ENCODE data around the gene KPTN.

KPTN gene

GRCh38 chr19:47430041-47430802, 53.8 kb downstream of the KPTN start:
- no peak for DNase-seq

- DNase-seq: no peak
Observed at GRCh38 chr19:47429140-47429793, 54.8 kb downstream of the KPTN start.

DNA sequence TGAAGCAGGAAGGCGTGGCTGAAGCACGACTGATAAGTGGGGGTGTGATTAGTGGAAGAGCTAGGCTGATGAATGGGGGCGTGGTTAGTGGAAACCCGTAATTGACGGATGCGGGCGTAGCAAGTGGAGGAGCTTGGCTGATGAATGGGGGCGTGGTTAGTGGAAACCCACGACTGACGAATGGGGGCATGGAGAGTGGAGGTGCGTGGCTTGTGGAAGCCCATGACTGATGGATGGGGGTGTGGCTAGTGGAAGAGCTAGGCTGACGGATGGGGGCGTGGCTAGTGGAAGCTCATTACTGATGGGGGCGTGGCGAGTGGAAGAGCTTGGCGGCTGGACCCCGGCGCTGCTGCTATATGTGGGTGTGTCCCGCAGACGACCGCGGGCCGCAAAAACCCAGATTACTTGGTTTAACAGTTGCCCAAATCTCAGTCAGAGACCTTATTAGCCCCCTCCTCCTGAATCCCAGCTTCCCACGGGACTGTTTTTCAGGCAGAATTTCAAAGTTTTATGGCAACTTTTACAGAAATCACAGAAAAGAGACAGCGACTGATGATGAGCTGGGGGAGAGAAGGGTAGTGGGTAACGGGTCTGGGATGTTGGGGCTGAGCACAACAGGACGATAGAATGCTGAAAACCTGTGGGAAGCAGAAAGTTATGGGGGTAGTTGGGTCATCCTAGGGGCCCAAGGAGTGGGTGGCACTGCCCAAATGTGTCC, 55.7 kb downstream of the KPTN start:
- peak; percentile 99 for DNase-seq

- peak; percentile 36 for DNase-seq
Observed at GRCh38 chr19:47427241-47428176, 56.5 kb downstream of the KPTN start.

All from NCI-H446 treated with DMSO at 0.1 percent for 48 hours (cell line).